Gastroesophageal sphincter (tissue), 3 donors: ENCODE measurements around the gene GALNT2.

Source experiments
- CTCF ChIP-seq, 4 experiments: fragments of 200-600 bp in 2 of 4; fragments of 450-650 bp in 2 of 4; sonication (generic) in 1 of 4; IDR thresholded peaks; one replicate each; pipeline ENCODE4 v1.5.1; 2017 to 2019; ENCODE audit warnings: antibody characterized with exemption in 4 of 4, mild to moderate bottlenecking in 2 of 4, moderate library complexity in 2 of 4
- EP300 ChIP-seq: sonication (generic); formaldehyde crosslinking; IDR thresholded peaks from one replicate; pipeline ENCODE4 v1.6.1; 2017; ENCODE audit warnings: antibody characterized with exemption, mild to moderate bottlenecking

DNA sequence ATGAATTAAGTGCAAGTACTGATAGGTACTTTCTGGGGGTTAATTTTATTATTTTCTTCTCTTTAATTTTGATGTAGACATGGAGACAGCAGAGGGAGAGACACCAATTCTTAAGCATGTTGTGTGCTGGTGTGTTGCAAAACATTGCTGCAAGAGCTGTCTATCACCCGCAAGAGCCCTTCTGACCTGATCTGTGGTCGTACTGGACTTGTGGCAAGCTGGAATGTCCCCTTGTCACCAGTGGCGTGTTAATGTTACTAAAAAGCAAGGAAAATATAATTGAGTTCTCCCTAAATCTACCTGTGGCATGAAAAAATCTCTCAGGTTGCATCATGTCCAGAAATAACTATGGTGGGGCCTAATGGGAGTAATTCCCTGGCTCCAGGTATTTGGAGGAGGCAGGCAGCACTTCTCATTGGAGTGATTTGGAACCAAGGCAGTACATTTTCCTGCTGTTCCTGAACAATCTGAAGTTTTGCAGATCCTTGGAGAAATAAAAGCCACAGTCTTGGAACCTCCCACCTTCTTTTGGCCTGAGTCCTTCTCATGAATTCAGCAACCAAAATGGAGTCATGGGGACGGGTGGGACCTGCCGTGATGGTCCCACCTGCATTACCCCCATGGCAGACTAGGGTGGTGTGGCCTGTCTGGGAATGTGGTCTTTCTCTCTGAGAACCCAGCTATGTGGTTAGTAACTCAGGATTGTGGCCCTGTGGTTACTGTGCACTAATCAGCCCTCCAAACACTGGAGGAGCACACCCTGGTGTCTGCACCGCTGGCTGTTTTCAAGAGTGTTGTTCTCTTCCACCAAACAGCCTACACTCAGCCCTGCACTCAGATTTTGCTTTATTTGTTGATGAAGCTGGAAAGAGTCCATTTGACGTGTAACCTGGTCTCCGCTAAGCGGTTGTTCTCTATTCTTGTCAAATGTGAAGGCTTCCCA lies 57.4 kb downstream of the GALNT2 start:
- no peak for TF ChIP-seq CTCF (IDR thresholded peaks at IDR 0.05)
- TF ChIP-seq EP300: no peak
